ENCODE measurements around the gene CCSER1. TPM values are rescaled to one million over a fixed set of nuclear protein-coding genes. Genes with fewer than 3 reads are reported as not detected.

CCSER1 gene
- total and polyA plus RNA-seq, 9 donors: 0.21 to 8.3 (median 3.2) TPM

- no peaks in the 10 kb centered on the region for H3K27me3 ChIP-seq
- no peaks in the 10 kb centered on the region for H3K4me1 ChIP-seq (ENCODE audit: insufficient read depth)
- H3K36me3 ChIP-seq: no peaks in the 10 kb centered on the region
- H3K27ac ChIP-seq: no peak overlapping the region
- TF ChIP-seq POLR2A (IDR thresholded peaks at IDR 0.05) (no peak), CTCF (IDR thresholded peaks at IDR 0.05) (no peak), EP300 (IDR thresholded peaks at IDR 0.05) (no peak)
- 71 to 86% (median 73%) methylated on average over 2 of the region's 2 CpGs for WGBS, 3 donors
- intact Hi-C loops (cut with DNase I): no loop called here
- no peaks in the 10 kb centered on the region for H3K9me3 ChIP-seq
- DNase-seq: no peak
- no peak overlapping the region for H3K4me3 ChIP-seq
Observed at GRCh38 chr4:90148574-90149148, 21.5 kb downstream of the CCSER1 start.

- TF ChIP-seq EP300 (IDR thresholded peaks at IDR 0.05): no peak
- TF ChIP-seq POLR2A (IDR thresholded peaks at IDR 0.05): no peak
- no peak for TF ChIP-seq CTCF (IDR thresholded peaks at IDR 0.05)
Observed at GRCh38 chr4:90152024-90152423, 24.8 kb downstream of the CCSER1 start.

GRCh38 chr4:90159193-90159592 is 32.0 kb downstream of the CCSER1 start:
- TF ChIP-seq POLR2A (IDR thresholded peaks at IDR 0.05): no peak
- TF ChIP-seq CTCF (IDR thresholded peaks at IDR 0.05): no peak
- no peak for TF ChIP-seq EP300 (IDR thresholded peaks at IDR 0.05)
- 49 to 59% (median 53%) methylated on average over 1 of the region's 1 CpG for WGBS, 3 donors
- Histone ChIP-seq H3K4me3 (no peak overlapping the region), H3K27ac (no peak overlapping the region), H3K4me1 (ENCODE audit: insufficient read depth) (no peaks in the 10 kb centered on the region), H3K36me3 (no peaks in the 10 kb centered on the region), H3K9me3 (no peaks in the 10 kb centered on the region), H3K27me3 (no peaks in the 10 kb centered on the region)
- no peak for DNase-seq
- intact Hi-C loops (cut with DNase I): no loop called here

More at GRCh38 chr4:90152024-90152423, 24.8 kb downstream of the CCSER1 start:
- Histone ChIP-seq H3K4me1 (ENCODE audit: insufficient read depth) (no peaks in the 10 kb centered on the region), H3K4me3 (no peak overlapping the region), H3K27me3 (no peaks in the 10 kb centered on the region), H3K36me3 (no peaks in the 10 kb centered on the region), H3K9me3 (no peaks in the 10 kb centered on the region), H3K27ac (no peak overlapping the region)
- DNase-seq: no peak
- intact Hi-C loops (cut with DNase I): no loop called here

GRCh38 chr4:90160044-90160443 is 32.9 kb downstream of the CCSER1 start:
- Histone ChIP-seq H3K27ac (no peak overlapping the region), H3K4me3 (no peak overlapping the region), H3K9me3 (no peaks in the 10 kb centered on the region), H3K4me1 (ENCODE audit: insufficient read depth) (no peaks in the 10 kb centered on the region), H3K36me3 (no peaks in the 10 kb centered on the region), H3K27me3 (no peaks in the 10 kb centered on the region)
- whole genome bisulfite sequencing, 3 donors: 0 to 32% (median 30%) methylated on average over 1 of the region's 1 CpG
- no peak for DNase-seq
- TF ChIP-seq POLR2A (IDR thresholded peaks at IDR 0.05) (no peak), EP300 (IDR thresholded peaks at IDR 0.05) (no peak), CTCF (IDR thresholded peaks at IDR 0.05) (no peak)
- intact Hi-C loops (cut with DNase I): no loop called here
